ENCODE results near the gene ALDH1A1.
"Not testable (repeated sequence)": the region's sequence is repeated elsewhere in the genome, so short reads cannot be mapped to it uniquely, and the experiment has no call there.

The ALDH1A1 gene

GRCh38 chr9:72939581-72939980 is 13.3 kb downstream of the ALDH1A1 start:
- DNase-seq = not testable (repeated sequence)

GRCh38 chr9:72937545-72937944 is 15.3 kb downstream of the ALDH1A1 start:
- no peak for DNase-seq

GRCh38 chr9:72936679-72937078 is 16.2 kb downstream of the ALDH1A1 start:
- DNase-seq = no peak

- DNase-seq = no peak
Measured at GRCh38 chr9:72936266-72936665, 16.6 kb downstream of the ALDH1A1 start.

- DNase-seq = no peak
Measured at GRCh38 chr9:72935595-72935994, 17.3 kb downstream of the ALDH1A1 start.

GRCh38 chr9:72933730-72934665 is 18.9 kb downstream of the ALDH1A1 start:
- DNase-seq = no peak

- no peak for DNase-seq
Measured at GRCh38 chr9:72932619-72933018, 20.2 kb downstream of the ALDH1A1 start.

- DNase-seq = no peak
Measured at GRCh38 chr9:72931897-72932296, 21.0 kb downstream of the ALDH1A1 start.

GRCh38 chr9:72931437-72931836 is 21.4 kb downstream of the ALDH1A1 start:
- DNase-seq = no peak

GRCh38 chr9:72930828-72931227 is 22.0 kb downstream of the ALDH1A1 start:
- DNase-seq = no peak

GRCh38 chr9:72929542-72929941 is 23.3 kb downstream of the ALDH1A1 start:
- no peak for DNase-seq

- DNase-seq = no peak
Measured at GRCh38 chr9:72928042-72928507, 24.8 kb downstream of the ALDH1A1 start.

GRCh38 chr9:72926506-72926905 is 26.3 kb downstream of the ALDH1A1 start:
- DNase-seq = no peak

GRCh38 chr9:72925891-72926290 is 27.0 kb downstream of the ALDH1A1 start:
- no peak for DNase-seq

- no peak for DNase-seq
Measured at GRCh38 chr9:72925126-72925789, 27.6 kb downstream of the ALDH1A1 start.

GRCh38 chr9:72924154-72924790 is 28.6 kb downstream of the ALDH1A1 start:
- no peak for DNase-seq

- no peak for DNase-seq
Measured at GRCh38 chr9:72923077-72923476, 29.8 kb downstream of the ALDH1A1 start.

- no peak for DNase-seq
Measured at GRCh38 chr9:72921888-72922654, 30.8 kb downstream of the ALDH1A1 start.

- DNase-seq = no peak
Measured at GRCh38 chr9:72919246-72919945, 33.5 kb downstream of the ALDH1A1 start.

- no peak for DNase-seq
Measured at GRCh38 chr9:72917892-72918509, 34.9 kb downstream of the ALDH1A1 start.

- no peak for DNase-seq
Measured at GRCh38 chr9:72915659-72916058, 37.2 kb downstream of the ALDH1A1 start.

GRCh38 chr9:72914750-72915149 is 38.1 kb downstream of the ALDH1A1 start:
- no peak for DNase-seq
